IMR-90 (cell line): Measurements from ENCODE around the gene SPATA13. TPM values are rescaled to one million over a fixed set of nuclear protein-coding genes. Genes with fewer than 3 reads are reported as not detected.

Experiments
- ATAC-seq: fragments of 200-7000 bp; cut with Tn5 transposase; 2 replicates; pipeline ENCODE4 v1.9.1; 2020; ENCODE audit warnings: low read depth, mild to moderate bottlenecking, moderate library complexity
- BruUV-seq: library from RNA; stranded (reverse); fragments of 400-500 nt; replicated peaks from 2 replicates; lab custom pipeline; 2021; lab: Mats Ljungman, UMichigan
- CTCF ChIA-PET: fragments of 300-600 bp; formaldehyde crosslinking; extraction: SDS; loops from one replicate; lab custom pipeline; 2021; ENCODE audit warnings: antibody characterized with exemption; lab: Yijun Ruan, JAX
- POLR2A ChIA-PET: fragments of 300-600 bp; sonication (Branson Sonifier 250); formaldehyde crosslinking; loops from one replicate; lab custom pipeline; 2022; ENCODE audit warnings: antibody characterized with exemption; ENCODE audit not compliant: unreplicated experiment; lab: Charles Lee
- DNase-seq: peaks from one replicate; pipeline ENCODE4 v3.0.0; 2013
- H2AFZ ChIP-seq: replicated peaks from 2 replicates; pipeline ENCODE3; 2013; ENCODE audit warnings: low read length, mild to moderate bottlenecking; ENCODE audit not compliant: poor library complexity
- H2AK5ac ChIP-seq: 2 replicates; pipeline ENCODE4 v1.6.1; 2013; ENCODE audit warnings: low read depth, low read length, inconsistent platforms
- H2AK9ac ChIP-seq: replicated peaks from 2 replicates; pipeline ENCODE3; 2013; ENCODE audit warnings: mild to moderate bottlenecking, low read depth, low read length, moderate library complexity; ENCODE audit not compliant: poor library complexity
- H2BK120ac ChIP-seq: 2 replicates; pipeline ENCODE4 v1.6.1; 2013; ENCODE audit warnings: low read depth, low read length, inconsistent platforms
- H2BK15ac ChIP-seq: 3 replicates; pipeline ENCODE4 v1.6.1; 2013; ENCODE audit warnings: low read depth, low read length, inconsistent platforms
- H2BK20ac ChIP-seq: 2 replicates; pipeline ENCODE4 v1.6.1; 2013; ENCODE audit warnings: low read depth, mild to moderate bottlenecking, inconsistent platforms, low read length, moderate library complexity
- H2BK5ac ChIP-seq: 2 replicates; pipeline ENCODE4 v1.6.1; 2013; ENCODE audit warnings: mild to moderate bottlenecking, low read depth, low read length, inconsistent platforms; ENCODE audit not compliant: poor library complexity, severe bottlenecking
- H3K14ac ChIP-seq: replicated peaks from 2 replicates; pipeline ENCODE4 v1.6.1; 2013; ENCODE audit warnings: low read depth, low read length, inconsistent platforms
- H3K18ac ChIP-seq: 2 replicates; pipeline ENCODE4 v1.6.1; 2013; ENCODE audit warnings: low read depth, low read length, control low read depth
- H3K23ac ChIP-seq: 2 replicates; pipeline ENCODE4 v1.6.1; 2013; ENCODE audit warnings: low read depth, low read length, inconsistent platforms
- H3K27ac ChIP-seq: 2 replicates; pipeline ENCODE4 v1.5.1; 2013; ENCODE audit warnings: mild to moderate bottlenecking, control low read depth, low read length; ENCODE audit not compliant: insufficient read depth
- H3K27me3 ChIP-seq: 2 replicates; pipeline ENCODE4 v1.6.1; 2013; ENCODE audit warnings: low read length; ENCODE audit not compliant: control insufficient read depth, insufficient read depth
- H3K36me3 ChIP-seq: 2 replicates; pipeline ENCODE4 v1.6.1; 2013; ENCODE audit warnings: low read length, mixed read lengths; ENCODE audit not compliant: control insufficient read depth, insufficient read depth
- H3K4ac ChIP-seq: 2 replicates; pipeline ENCODE4 v1.6.1; 2013; ENCODE audit warnings: low read depth, low read length, inconsistent platforms
- H3K4me1 ChIP-seq: 2 replicates; pipeline ENCODE4 v1.6.1; 2013; ENCODE audit warnings: low read length, mixed read lengths; ENCODE audit not compliant: control insufficient read depth, insufficient read depth
- H3K4me2 ChIP-seq: 2 replicates; pipeline ENCODE4 v1.6.1; 2013; ENCODE audit warnings: low read depth, mild to moderate bottlenecking, control low read depth, low read length, moderate library complexity
- H3K4me3 ChIP-seq: 2 replicates; pipeline ENCODE4 v1.5.1; 2013; ENCODE audit warnings: low read depth, mild to moderate bottlenecking, control low read depth, low read length, moderate library complexity; ENCODE audit not compliant: insufficient read depth
- H3K56ac ChIP-seq: 2 replicates; pipeline ENCODE4 v1.6.1; 2013; ENCODE audit warnings: low read length, inconsistent platforms; ENCODE audit not compliant: insufficient read depth; ENCODE audit errors: extremely low read depth
- H3K79me1 ChIP-seq, 2 experiments: 2 replicates each; pipeline ENCODE4 v1.6.1; 2013; ENCODE audit warnings: low read length in 2 of 2, inconsistent platforms in 1 of 2, low read depth in 1 of 2
- H3K9ac ChIP-seq: 2 replicates; pipeline ENCODE4 v1.6.1; 2013; ENCODE audit warnings: low read depth, low read length, control low read depth
- H3K9me1 ChIP-seq: 2 replicates; pipeline ENCODE4 v1.6.1; 2013; ENCODE audit warnings: low read length, inconsistent platforms; ENCODE audit not compliant: insufficient read depth
- H3K9me3 ChIP-seq: 2 replicates; pipeline ENCODE4 v1.6.1; 2013; ENCODE audit warnings: low read length; ENCODE audit not compliant: control insufficient read depth, insufficient read depth
- H4K20me1 ChIP-seq: 2 replicates; pipeline ENCODE4 v1.6.1; 2013; ENCODE audit warnings: low read length, inconsistent platforms; ENCODE audit not compliant: insufficient read depth
- H4K5ac ChIP-seq: 2 replicates; pipeline ENCODE4 v1.6.1; 2013; ENCODE audit warnings: mild to moderate bottlenecking, low read depth, low read length, control low read depth
- H4K8ac ChIP-seq, 2 experiments: 2 replicates each; pipeline ENCODE4 v1.6.1; 2013; ENCODE audit warnings: low read depth in 2 of 2, low read length in 2 of 2, control low read depth in 1 of 2, inconsistent platforms in 1 of 2
- H4K91ac ChIP-seq: 2 replicates; pipeline ENCODE4 v1.6.1; 2013; ENCODE audit warnings: low read depth, low read length, inconsistent platforms; ENCODE audit not compliant: insufficient read depth
- BHLHE40 ChIP-seq: fragments of 150-350 bp; IDR thresholded peaks from 2 replicates; pipeline ENCODE4 v1.6.1; 2016; ENCODE audit warnings: mild to moderate bottlenecking, low read depth, low read length
- CEBPB ChIP-seq: IDR thresholded peaks from 2 replicates; pipeline ENCODE4 v1.6.1; 2012; ENCODE audit warnings: low read depth, low read length, improper control_type of control experiment
- CHD1 ChIP-seq: IDR thresholded peaks from 2 replicates; pipeline ENCODE4 v1.6.1; 2012; ENCODE audit warnings: low read depth, low read length, improper control_type of control experiment
- FOS ChIP-seq: fragments of 150-350 bp; IDR thresholded peaks from 2 replicates; pipeline ENCODE4 v1.6.1; 2016; ENCODE audit warnings: low read depth, low read length
- MAFK ChIP-seq: IDR thresholded peaks from 2 replicates; pipeline ENCODE4 v1.6.1; 2012; ENCODE audit warnings: low read depth, low read length, improper control_type of control experiment
- MAZ ChIP-seq: IDR thresholded peaks from 2 replicates; pipeline ENCODE4 v1.6.1; 2012; ENCODE audit warnings: low read depth, mild to moderate bottlenecking, low read length, improper control_type of control experiment, moderate library complexity, borderline replicate concordance
- MXI1 ChIP-seq: IDR thresholded peaks from 2 replicates; pipeline ENCODE4 v1.6.1; 2012; ENCODE audit warnings: low read depth, mild to moderate bottlenecking, low read length, moderate library complexity, borderline replicate concordance
- NFE2L2 ChIP-seq: fragments of 150-350 bp; IDR thresholded peaks from 2 replicates; pipeline ENCODE4 v1.6.1; 2016; ENCODE audit warnings: low read depth, mild to moderate bottlenecking, low read length
- POLR2A ChIP-seq: IDR thresholded peaks from 2 replicates; pipeline ENCODE4 v1.6.1; 2012; ENCODE audit warnings: mild to moderate bottlenecking, low read depth, low read length
- RAD21 ChIP-seq: IDR thresholded peaks from 2 replicates; pipeline ENCODE4 v1.6.1; 2012; ENCODE audit warnings: low read length, improper control_type of control experiment
- RCOR1 ChIP-seq: IDR thresholded peaks from 2 replicates; pipeline ENCODE4 v1.6.1; 2012; ENCODE audit warnings: mild to moderate bottlenecking, low read length, improper control_type of control experiment; ENCODE audit not compliant: insufficient replicate concordance
- RFX5 ChIP-seq: IDR thresholded peaks from 2 replicates; pipeline ENCODE4 v1.8.0; 2012; ENCODE audit warnings: low read depth, mild to moderate bottlenecking, low read length, moderate library complexity
- SMC3 ChIP-seq: fragments of 150-350 bp; IDR thresholded peaks from 2 replicates; pipeline ENCODE4 v1.6.1; 2016; ENCODE audit warnings: low read depth, mild to moderate bottlenecking, antibody characterized with exemption, low read length, moderate library complexity
- WGBS, 2 experiments: methylation state at CpG; one replicate each; pipeline versions ENCODE4 v1.1.5 to v1.1.7; 2013; ENCODE audit warnings: missing lambda C conversion rate in 2 of 2; ENCODE audit not compliant: insufficient read length in 1 of 2; ENCODE audit errors: extremely low coverage in 2 of 2; 5-methylcytosine and 5-hydroxymethylcytosine counted together
- dilution Hi-C: fragments of 300-500 bp; cut with HindIII; formaldehyde crosslinking; loops from one replicate; pipeline ENCODE4 v1.14.3; 2018; ENCODE audit warnings: low sequenced_read_pairs; ENCODE audit not compliant: unreplicated experiment
- in situ Hi-C: fragments of 300-500 bp; cut with MboI; formaldehyde crosslinking; loops from 3 replicates; pipeline ENCODE4 v1.14.3; 2019; ENCODE audit warnings: low sequenced_read_pairs, inconsistent platforms, mixed read lengths
- intact Hi-C: fragments of 100-400 bp; cut with micrococcal nuclease; formaldehyde crosslinking; loops from 2 replicates; pipeline ENCODE4 v1.10.0; 2022
- polyA plus RNA-seq, 3 experiments: library from polyadenylated mRNA; depleted of rRNA; stranded (reverse); fragments of >200 nt; gene quantifications; 2 replicates each; pipeline ENCODE4 v1.2.3, GENCODE V29; 2012; ENCODE audit warnings: low replicate concordance in 1 of 3
- total RNA-seq: library from RNA; depleted of rRNA; stranded (reverse); fragments of >200 nt; gene quantifications from 2 replicates; pipeline ENCODE4 v1.2.3, GENCODE V29; 2012
- TF ChIP-seq, protein P1 (sequence below): fragments of 150-350 bp; IDR thresholded peaks from 2 replicates; pipeline ENCODE4 v1.6.1; 2016; ENCODE audit warnings: low read depth, mild to moderate bottlenecking, low read length, moderate library complexity, borderline replicate concordance
- TF ChIP-seq, protein P2 (sequence below): conservative IDR thresholded peaks from 2 replicates; pipeline ENCODE4 v1.5.1; 2012; ENCODE audit warnings: mild to moderate bottlenecking, low read depth, low read length, improper control_type of control experiment
- TF ChIP-seq, protein P3 (sequence below): fragments of 150-350 bp; IDR thresholded peaks from 2 replicates; pipeline ENCODE4 v1.6.1; 2017; ENCODE audit warnings: mild to moderate bottlenecking, antibody characterized with exemption, low read length, low read depth

The SPATA13 gene
- total and polyA plus RNA-seq, 2 of the 4 experiments (the other 2 are of a cell fraction) = 10.5 to 12.5 TPM

DNA sequence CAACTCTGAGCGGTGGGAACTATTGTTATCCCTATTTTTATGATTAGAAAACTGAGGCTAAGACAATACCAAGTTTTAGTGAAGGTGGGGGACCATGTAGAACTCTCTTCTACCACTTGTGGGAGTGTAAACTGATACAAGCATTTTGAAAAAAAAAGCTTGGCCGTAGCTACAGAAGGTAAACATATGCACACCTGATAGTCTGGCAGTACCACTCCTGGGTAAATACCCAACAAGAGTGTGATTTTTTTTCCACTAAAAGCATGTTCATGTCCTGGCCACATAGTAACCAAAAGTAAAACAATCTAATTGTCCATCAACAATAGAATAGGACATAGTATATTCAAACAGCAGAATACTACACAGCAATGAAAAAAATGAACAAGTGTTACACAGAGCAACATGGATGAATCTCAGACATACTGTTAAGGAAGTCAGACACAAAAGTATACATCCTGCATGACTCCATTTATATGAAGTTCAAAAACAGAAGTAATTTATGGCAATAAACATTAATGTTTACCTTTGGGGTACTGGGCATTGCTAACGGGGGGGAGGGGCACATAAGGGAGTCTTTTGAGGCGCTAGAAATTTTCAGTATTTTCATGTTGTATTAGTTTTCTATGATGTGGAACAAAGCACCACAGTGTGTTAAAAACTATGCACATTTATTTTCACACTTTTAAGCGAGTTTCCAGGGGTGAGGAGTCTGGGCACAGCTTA is 6.4 kb upstream of the SPATA13 start:
- no peak overlapping the region for H4K8ac ChIP-seq
- H3K27ac ChIP-seq = no peak overlapping the region
- peaks cover 11% of the 10 kb centered on the region for H3K9me1 ChIP-seq
- CTCF ChIA-PET = no interaction called here
- H3K79me1 ChIP-seq = peaks cover 6 to 12% of the 10 kb centered on the region in 2 experiments; a peak in 2 of 4 replicates
- no peak overlapping the region for H3K4ac ChIP-seq
- no peak overlapping the region for H2AK9ac ChIP-seq
- no peak overlapping the region for H3K9ac ChIP-seq
- H3K18ac ChIP-seq = no peak overlapping the region
- H3K4me3 ChIP-seq = no peak overlapping the region
- no peak overlapping the region for H2BK5ac ChIP-seq
- WGBS, 2 experiments = no CpG with 5 or more reads among the region's 5 CpGs
- ATAC-seq (no peak), DNase-seq (no peak)
- TF ChIP-seq, protein P1, sequence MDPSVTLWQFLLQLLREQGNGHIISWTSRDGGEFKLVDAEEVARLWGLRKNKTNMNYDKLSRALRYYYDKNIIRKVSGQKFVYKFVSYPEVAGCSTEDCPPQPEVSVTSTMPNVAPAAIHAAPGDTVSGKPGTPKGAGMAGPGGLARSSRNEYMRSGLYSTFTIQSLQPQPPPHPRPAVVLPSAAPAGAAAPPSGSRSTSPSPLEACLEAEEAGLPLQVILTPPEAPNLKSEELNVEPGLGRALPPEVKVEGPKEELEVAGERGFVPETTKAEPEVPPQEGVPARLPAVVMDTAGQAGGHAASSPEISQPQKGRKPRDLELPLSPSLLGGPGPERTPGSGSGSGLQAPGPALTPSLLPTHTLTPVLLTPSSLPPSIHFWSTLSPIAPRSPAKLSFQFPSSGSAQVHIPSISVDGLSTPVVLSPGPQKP = no peak
- TF ChIP-seq NFE2L2 (no peak), RFX5 (no peak), RAD21 (no peak), MXI1 (no peak), CHD1 (no peak), SMC3 (no peak), POLR2A (no peak), MAZ (no peak), FOS (no peak), RCOR1 (no peak), CEBPB (no peak), BHLHE40 (no peak), MAFK (no peak)
- TF ChIP-seq, protein P2, sequence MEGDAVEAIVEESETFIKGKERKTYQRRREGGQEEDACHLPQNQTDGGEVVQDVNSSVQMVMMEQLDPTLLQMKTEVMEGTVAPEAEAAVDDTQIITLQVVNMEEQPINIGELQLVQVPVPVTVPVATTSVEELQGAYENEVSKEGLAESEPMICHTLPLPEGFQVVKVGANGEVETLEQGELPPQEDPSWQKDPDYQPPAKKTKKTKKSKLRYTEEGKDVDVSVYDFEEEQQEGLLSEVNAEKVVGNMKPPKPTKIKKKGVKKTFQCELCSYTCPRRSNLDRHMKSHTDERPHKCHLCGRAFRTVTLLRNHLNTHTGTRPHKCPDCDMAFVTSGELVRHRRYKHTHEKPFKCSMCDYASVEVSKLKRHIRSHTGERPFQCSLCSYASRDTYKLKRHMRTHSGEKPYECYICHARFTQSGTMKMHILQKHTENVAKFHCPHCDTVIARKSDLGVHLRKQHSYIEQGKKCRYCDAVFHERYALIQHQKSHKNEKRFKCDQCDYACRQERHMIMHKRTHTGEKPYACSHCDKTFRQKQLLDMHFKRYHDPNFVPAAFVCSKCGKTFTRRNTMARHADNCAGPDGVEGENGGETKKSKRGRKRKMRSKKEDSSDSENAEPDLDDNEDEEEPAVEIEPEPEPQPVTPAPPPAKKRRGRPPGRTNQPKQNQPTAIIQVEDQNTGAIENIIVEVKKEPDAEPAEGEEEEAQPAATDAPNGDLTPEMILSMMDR = no peak
- TF ChIP-seq, protein P3, sequence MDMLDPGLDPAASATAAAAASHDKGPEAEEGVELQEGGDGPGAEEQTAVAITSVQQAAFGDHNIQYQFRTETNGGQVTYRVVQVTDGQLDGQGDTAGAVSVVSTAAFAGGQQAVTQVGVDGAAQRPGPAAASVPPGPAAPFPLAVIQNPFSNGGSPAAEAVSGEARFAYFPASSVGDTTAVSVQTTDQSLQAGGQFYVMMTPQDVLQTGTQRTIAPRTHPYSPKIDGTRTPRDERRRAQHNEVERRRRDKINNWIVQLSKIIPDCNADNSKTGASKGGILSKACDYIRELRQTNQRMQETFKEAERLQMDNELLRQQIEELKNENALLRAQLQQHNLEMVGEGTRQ = no peak
- H2BK120ac ChIP-seq = no peak overlapping the region
- intact Hi-C loops (no loop called here), in situ Hi-C loops (no loop called here), dilution Hi-C loops (no loop called here)
- peaks cover 11% of the 10 kb centered on the region for H3K4me1 ChIP-seq
- H3K4me2 ChIP-seq = no peak overlapping the region
- H3K23ac ChIP-seq = no peak overlapping the region
- no peaks in the 10 kb centered on the region for H3K27me3 ChIP-seq
- H2BK15ac ChIP-seq = no peak overlapping the region
- no peak overlapping the region for H3K56ac ChIP-seq
- no peak overlapping the region for H2AFZ ChIP-seq
- H4K20me1 ChIP-seq = no peaks in the 10 kb centered on the region
- no peaks in the 10 kb centered on the region for H3K9me3 ChIP-seq
- H4K91ac ChIP-seq = no peak overlapping the region
- no peak overlapping the region for H2BK20ac ChIP-seq
- H3K14ac ChIP-seq = no peak overlapping the region
- H3K36me3 ChIP-seq = no peaks in the 10 kb centered on the region
- no TSS peak for BruUV-seq
- H4K5ac ChIP-seq = no peak overlapping the region
- POLR2A ChIA-PET = interaction anchor here (0.5 kb wide), 1 partner anchor 18 kb away, joined by 5 read pairs; no protein-coding TSS in a partner anchor
- no peak overlapping the region for H2AK5ac ChIP-seq
